WTC11 (cell line): ENCODE data around the gene LPP. TPM values are rescaled to one million over a fixed set of nuclear protein-coding genes. Genes with fewer than 3 reads are reported as not detected.
A peak's percentile ranks its signal among the peaks of the same experiment; 100 is the strongest.

Experiments
- ATAC-seq: fragments of 200-7000 bp; cut with Tn5 transposase; 2 replicates; pipeline ENCODE4 v1.10.0; 2021; ENCODE audit warnings: mild to moderate bottlenecking, moderate library complexity
- CTCF ChIA-PET: fragments of 300-600 bp; sonication (Branson Sonifier 250); formaldehyde crosslinking; loops from one replicate; lab custom pipeline; 2021; ENCODE audit warnings: antibody characterized with exemption; lab: Charles Lee
- POLR2A ChIA-PET: fragments of 350-600 bp; sonication (Branson Sonifier 250); formaldehyde crosslinking; loops from one replicate; lab custom pipeline; 2021; ENCODE audit warnings: antibody characterized with exemption; lab: Charles Lee
- DNase-seq: peaks from one replicate; pipeline ENCODE4 v3.0.0; 2021; ENCODE audit warnings: low spot score
- H3K27ac Mint-ChIP-seq: 2 replicates; pipeline ENCODE4 v1.8.0; 2021; ENCODE audit warnings: mixed read lengths
- H3K27me3 Mint-ChIP-seq: 2 replicates; pipeline ENCODE4 v1.8.0; 2021; ENCODE audit warnings: low read depth, mild to moderate bottlenecking, moderate library complexity, mixed read lengths
- H3K36me3 Mint-ChIP-seq: 2 replicates; pipeline ENCODE4 v1.8.0; 2021; ENCODE audit warnings: mixed read lengths
- H3K4me1 Mint-ChIP-seq: 2 replicates; pipeline ENCODE4 v1.8.0; 2022; ENCODE audit warnings: mixed read lengths
- H3K4me3 Mint-ChIP-seq: 2 replicates; pipeline ENCODE4 v1.8.0; 2021; ENCODE audit warnings: mild to moderate bottlenecking, moderate library complexity, mixed read lengths
- H3K9me3 Mint-ChIP-seq: 2 replicates; pipeline ENCODE4 v1.8.0; 2021; ENCODE audit warnings: mixed read lengths
- CREM ChIP-seq: sonication (generic); formaldehyde crosslinking; IDR thresholded peaks from 2 replicates; pipeline ENCODE4 v1.8.1; 2022; ENCODE audit warnings: mild to moderate bottlenecking, missing genetic modification reagents, moderate library complexity
- ESRRA ChIP-seq: sonication (generic); formaldehyde crosslinking; IDR thresholded peaks from 2 replicates; pipeline ENCODE4 v1.8.1; 2022; ENCODE audit warnings: mild to moderate bottlenecking, missing genetic modification reagents, borderline replicate concordance
- FOXK1 ChIP-seq: sonication (generic); formaldehyde crosslinking; IDR thresholded peaks from 2 replicates; pipeline ENCODE4 v1.8.0; 2022; ENCODE audit warnings: mild to moderate bottlenecking, moderate library complexity, missing genetic modification reagents
- GABPB1 ChIP-seq: sonication (generic); formaldehyde crosslinking; IDR thresholded peaks from 2 replicates; pipeline ENCODE4 v1.8.1; 2023; ENCODE audit warnings: mild to moderate bottlenecking, missing genetic modification reagents
- IRF2 ChIP-seq: sonication (generic); formaldehyde crosslinking; IDR thresholded peaks from 2 replicates; pipeline ENCODE4 v1.8.0; 2022; ENCODE audit warnings: low read depth, missing genetic modification reagents, borderline replicate concordance
- JUN ChIP-seq: sonication (generic); formaldehyde crosslinking; IDR thresholded peaks from 2 replicates; pipeline ENCODE4 v1.8.0; 2023; ENCODE audit warnings: mild to moderate bottlenecking, missing genetic modification reagents
- NFYB ChIP-seq: sonication (generic); formaldehyde crosslinking; conservative IDR thresholded peaks from 2 replicates; pipeline ENCODE4 v1.8.0; 2022; ENCODE audit warnings: low read depth, missing genetic modification reagents
- PRRX2 ChIP-seq: fragments of 250-450 bp; sonication (Bioruptor Pico); IDR thresholded peaks from 2 replicates; pipeline ENCODE4 v1.8.0; 2021; ENCODE audit warnings: mild to moderate bottlenecking
- RORB ChIP-seq: fragments of 250-450 bp; sonication (Bioruptor Pico); IDR thresholded peaks from 2 replicates; pipeline ENCODE4 v1.9.0; 2021; ENCODE audit warnings: mild to moderate bottlenecking
- SMAD3 ChIP-seq: sonication (generic); formaldehyde crosslinking; IDR thresholded peaks from 2 replicates; pipeline ENCODE4 v1.8.0; 2022; ENCODE audit warnings: missing genetic modification reagents, mild to moderate bottlenecking, borderline replicate concordance
- SOX15 ChIP-seq: fragments of 250-450 bp; sonication (Bioruptor Pico); IDR thresholded peaks from 2 replicates; pipeline ENCODE4 v1.9.0; 2021; ENCODE audit warnings: mild to moderate bottlenecking
- TP53 ChIP-seq: sonication (generic); formaldehyde crosslinking; IDR thresholded peaks from 2 replicates; pipeline ENCODE4 v1.8.1; 2023; ENCODE audit warnings: mild to moderate bottlenecking, missing genetic modification reagents
- ZNF263 ChIP-seq: sonication (generic); formaldehyde crosslinking; IDR thresholded peaks from 2 replicates; pipeline ENCODE4 v1.8.1; 2022; ENCODE audit warnings: low read depth, mild to moderate bottlenecking, moderate library complexity, missing genetic modification reagents
- total RNA-seq: library from RNA; stranded (reverse); gene quantifications from 3 replicates; pipeline ENCODE4 v1.2.3, GENCODE V29; 2021
- TF ChIP-seq, protein P1 (sequence below): sonication (generic); formaldehyde crosslinking; conservative IDR thresholded peaks from 2 replicates; pipeline ENCODE4 v1.8.1; 2023; ENCODE audit warnings: mild to moderate bottlenecking, low read depth, missing genetic modification reagents, moderate library complexity
- TF ChIP-seq, protein P2 (sequence below): fragments of 250-450 bp; sonication (Bioruptor Pico); IDR thresholded peaks from 2 replicates; pipeline ENCODE4 v1.8.0; 2021; ENCODE audit warnings: mild to moderate bottlenecking
- TF ChIP-seq, protein P3 (sequence below): sonication (generic); formaldehyde crosslinking; IDR thresholded peaks from 2 replicates; pipeline ENCODE4 v1.8.1; 2023; ENCODE audit warnings: mild to moderate bottlenecking, missing genetic modification reagents
- TF ChIP-seq, protein P4 (sequence below): sonication (generic); formaldehyde crosslinking; IDR thresholded peaks from 2 replicates; pipeline ENCODE4 v1.8.1; 2023; ENCODE audit warnings: mild to moderate bottlenecking, moderate library complexity, missing genetic modification reagents
- TF ChIP-seq, protein P5 (sequence below): fragments of 250-450 bp; sonication (Bioruptor Pico); IDR thresholded peaks from 2 replicates; pipeline ENCODE4 v1.9.0; 2021; ENCODE audit warnings: mild to moderate bottlenecking, borderline replicate concordance
- TF ChIP-seq, protein P6 (sequence below): sonication (generic); formaldehyde crosslinking; IDR thresholded peaks from 2 replicates; pipeline ENCODE4 v1.8.0; 2023; ENCODE audit warnings: missing genetic modification reagents

Gene LPP
- total RNA-seq, 1 experiment from 2014 or later, result 49.6 TPM

DNA sequence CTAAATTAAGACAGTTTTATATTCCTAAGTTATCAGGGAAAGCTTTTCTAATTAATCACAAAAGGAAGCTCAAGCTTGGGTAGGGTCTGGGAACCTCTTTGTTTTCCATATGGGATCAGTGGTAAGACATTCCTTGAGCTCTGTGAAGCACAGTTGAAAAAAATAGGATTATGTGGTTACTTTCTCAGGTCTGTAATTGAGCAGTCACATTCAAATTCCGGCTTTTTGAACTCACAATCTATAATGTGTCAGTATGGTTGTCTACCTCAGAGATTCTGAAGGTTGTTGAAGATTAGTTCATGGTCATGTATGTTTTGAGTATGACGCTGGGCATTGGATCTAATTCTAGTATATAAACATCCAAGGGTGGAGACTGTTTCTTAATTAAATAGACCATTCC lies 364.5 kb downstream of the LPP start:
- ChIA-PET POLR2A (no interaction called here), CTCF (no interaction called here)
- Mint-ChIP-seq H3K36me3 (no peaks in the 10 kb centered on the region), H3K4me3 (no peak overlapping the region), H3K9me3 (peaks cover 8% of the 10 kb centered on the region; the same call in 1 of the 2 replicates), H3K27me3 (no peaks in the 10 kb centered on the region), H3K27ac (no peak overlapping the region), H3K4me1 (peaks cover 16% of the 10 kb centered on the region)
- ATAC-seq (no peak), DNase-seq (no peak)
- TF ChIP-seq FOXK1 (no peak), IRF2 (CRISPR knock-in tag) (no peak), SOX15 (CRISPR knock-in tag) (no peak), RORB (CRISPR knock-in tag) (no peak), SMAD3 (CRISPR knock-in tag) (no peak), ZNF263 (no peak)
- TF ChIP-seq, protein P1, sequence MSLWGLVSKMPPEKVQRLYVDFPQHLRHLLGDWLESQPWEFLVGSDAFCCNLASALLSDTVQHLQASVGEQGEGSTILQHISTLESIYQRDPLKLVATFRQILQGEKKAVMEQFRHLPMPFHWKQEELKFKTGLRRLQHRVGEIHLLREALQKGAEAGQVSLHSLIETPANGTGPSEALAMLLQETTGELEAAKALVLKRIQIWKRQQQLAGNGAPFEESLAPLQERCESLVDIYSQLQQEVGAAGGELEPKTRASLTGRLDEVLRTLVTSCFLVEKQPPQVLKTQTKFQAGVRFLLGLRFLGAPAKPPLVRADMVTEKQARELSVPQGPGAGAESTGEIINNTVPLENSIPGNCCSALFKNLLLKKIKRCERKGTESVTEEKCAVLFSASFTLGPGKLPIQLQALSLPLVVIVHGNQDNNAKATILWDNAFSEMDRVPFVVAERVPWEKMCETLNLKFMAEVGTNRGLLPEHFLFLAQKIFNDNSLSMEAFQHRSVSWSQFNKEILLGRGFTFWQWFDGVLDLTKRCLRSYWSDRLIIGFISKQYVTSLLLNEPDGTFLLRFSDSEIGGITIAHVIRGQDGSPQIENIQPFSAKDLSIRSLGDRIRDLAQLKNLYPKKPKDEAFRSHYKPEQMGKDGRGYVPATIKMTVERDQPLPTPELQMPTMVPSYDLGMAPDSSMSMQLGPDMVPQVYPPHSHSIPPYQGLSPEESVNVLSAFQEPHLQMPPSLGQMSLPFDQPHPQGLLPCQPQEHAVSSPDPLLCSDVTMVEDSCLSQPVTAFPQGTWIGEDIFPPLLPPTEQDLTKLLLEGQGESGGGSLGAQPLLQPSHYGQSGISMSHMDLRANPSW (CRISPR knock-in tag), result no peak
- TF ChIP-seq, protein P2, sequence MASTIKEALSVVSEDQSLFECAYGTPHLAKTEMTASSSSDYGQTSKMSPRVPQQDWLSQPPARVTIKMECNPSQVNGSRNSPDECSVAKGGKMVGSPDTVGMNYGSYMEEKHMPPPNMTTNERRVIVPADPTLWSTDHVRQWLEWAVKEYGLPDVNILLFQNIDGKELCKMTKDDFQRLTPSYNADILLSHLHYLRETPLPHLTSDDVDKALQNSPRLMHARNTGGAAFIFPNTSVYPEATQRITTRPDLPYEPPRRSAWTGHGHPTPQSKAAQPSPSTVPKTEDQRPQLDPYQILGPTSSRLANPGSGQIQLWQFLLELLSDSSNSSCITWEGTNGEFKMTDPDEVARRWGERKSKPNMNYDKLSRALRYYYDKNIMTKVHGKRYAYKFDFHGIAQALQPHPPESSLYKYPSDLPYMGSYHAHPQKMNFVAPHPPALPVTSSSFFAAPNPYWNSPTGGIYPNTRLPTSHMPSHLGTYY (CRISPR knock-in tag), result no peak
- TF ChIP-seq, protein P3, sequence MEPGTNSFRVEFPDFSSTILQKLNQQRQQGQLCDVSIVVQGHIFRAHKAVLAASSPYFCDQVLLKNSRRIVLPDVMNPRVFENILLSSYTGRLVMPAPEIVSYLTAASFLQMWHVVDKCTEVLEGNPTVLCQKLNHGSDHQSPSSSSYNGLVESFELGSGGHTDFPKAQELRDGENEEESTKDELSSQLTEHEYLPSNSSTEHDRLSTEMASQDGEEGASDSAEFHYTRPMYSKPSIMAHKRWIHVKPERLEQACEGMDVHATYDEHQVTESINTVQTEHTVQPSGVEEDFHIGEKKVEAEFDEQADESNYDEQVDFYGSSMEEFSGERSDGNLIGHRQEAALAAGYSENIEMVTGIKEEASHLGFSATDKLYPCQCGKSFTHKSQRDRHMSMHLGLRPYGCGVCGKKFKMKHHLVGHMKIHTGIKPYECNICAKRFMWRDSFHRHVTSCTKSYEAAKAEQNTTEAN, result no peak

DNA sequence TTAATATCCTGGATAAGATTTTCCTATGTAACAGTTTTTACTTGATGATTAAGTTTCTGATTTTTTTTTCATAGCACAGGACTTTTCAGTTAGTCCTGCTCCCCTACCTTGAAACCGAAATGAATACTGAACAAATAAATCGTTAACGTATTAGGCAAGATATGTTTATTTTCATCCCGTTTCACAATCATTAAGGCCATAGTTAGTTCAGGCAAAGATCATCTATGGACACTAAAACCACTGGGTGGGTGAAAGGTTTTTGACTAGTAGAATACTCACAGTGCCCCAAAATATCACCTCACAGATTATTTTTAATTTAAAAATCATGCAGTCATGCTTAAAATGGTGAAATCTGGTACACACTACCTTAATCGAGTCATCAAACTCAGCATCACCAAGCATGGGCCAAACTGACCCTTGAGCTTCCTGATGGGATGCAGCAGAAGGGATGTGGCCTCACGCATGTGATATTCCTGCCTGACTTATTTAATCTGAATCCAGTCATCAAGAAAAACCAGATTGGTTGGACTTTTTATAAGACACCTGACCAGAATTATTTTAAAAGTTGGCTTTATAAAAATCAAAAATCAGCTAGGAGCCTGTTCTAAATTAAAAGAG lies 365.0 kb downstream of the LPP start:
- H3K4me3 Mint-ChIP-seq, result no peak overlapping the region
- H3K27ac Mint-ChIP-seq, result no peak overlapping the region
- no peak for DNase-seq
- H3K4me1 Mint-ChIP-seq, result peaks cover 13% of the 10 kb centered on the region
- CTCF ChIA-PET, result no interaction called here
- TF ChIP-seq, protein P4, sequence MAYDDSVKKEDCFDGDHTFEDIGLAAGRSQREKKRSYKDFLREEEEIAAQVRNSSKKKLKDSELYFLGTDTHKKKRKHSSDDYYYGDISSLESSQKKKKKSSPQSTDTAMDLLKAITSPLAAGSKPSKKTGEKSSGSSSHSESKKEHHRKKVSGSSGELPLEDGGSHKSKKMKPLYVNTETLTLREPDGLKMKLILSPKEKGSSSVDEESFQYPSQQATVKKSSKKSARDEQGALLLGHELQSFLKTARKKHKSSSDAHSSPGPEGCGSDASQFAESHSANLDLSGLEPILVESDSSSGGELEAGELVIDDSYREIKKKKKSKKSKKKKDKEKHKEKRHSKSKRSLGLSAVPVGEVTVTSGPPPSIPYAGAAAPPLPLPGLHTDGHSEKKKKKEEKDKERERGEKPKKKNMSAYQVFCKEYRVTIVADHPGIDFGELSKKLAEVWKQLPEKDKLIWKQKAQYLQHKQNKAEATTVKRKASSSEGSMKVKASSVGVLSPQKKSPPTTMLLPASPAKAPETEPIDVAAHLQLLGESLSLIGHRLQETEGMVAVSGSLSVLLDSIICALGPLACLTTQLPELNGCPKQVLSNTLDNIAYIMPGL, result no peak
- peak; percentile 30; the same call in 1 of the 2 replicates for TF ChIP-seq GABPB1
- H3K36me3 Mint-ChIP-seq, result no peaks in the 10 kb centered on the region
- no peaks in the 10 kb centered on the region for H3K27me3 Mint-ChIP-seq
- POLR2A ChIA-PET, result no interaction called here
- peaks cover 8% of the 10 kb centered on the region; the same call in 1 of the 2 replicates for H3K9me3 Mint-ChIP-seq
- no peak for ATAC-seq

DNA sequence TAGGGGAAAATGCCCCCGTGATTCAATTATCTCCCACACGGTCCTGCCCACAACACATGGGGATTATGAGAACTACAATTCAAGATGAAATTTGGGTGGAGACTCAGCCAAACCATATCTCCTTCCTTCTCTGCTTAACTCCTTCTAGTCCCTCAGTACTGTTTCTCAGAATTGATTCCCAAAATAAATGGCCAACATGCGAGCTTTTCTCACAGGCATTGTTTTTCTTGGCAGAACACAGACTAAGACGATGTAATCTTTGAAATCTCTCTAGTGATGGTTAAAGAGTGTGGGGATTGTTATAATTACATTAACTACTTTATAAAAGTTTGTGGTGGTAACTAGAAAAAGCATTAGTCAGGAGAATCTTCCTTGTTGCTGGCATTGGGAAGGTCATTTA lies 366.5 kb downstream of the LPP start:
- peaks cover 8% of the 10 kb centered on the region; the same call in 1 of the 2 replicates for H3K9me3 Mint-ChIP-seq
- ATAC-seq (no peak), DNase-seq (no peak)
- CTCF ChIA-PET, result no interaction called here
- POLR2A ChIA-PET, result no interaction called here
- H3K4me3 Mint-ChIP-seq, result no peak overlapping the region
- H3K36me3 Mint-ChIP-seq, result no peaks in the 10 kb centered on the region
- H3K27me3 Mint-ChIP-seq, result no peaks in the 10 kb centered on the region
- H3K27ac Mint-ChIP-seq, result no peak overlapping the region; the same call in 1 of the 2 replicates
- peaks cover 2% of the 10 kb centered on the region for H3K4me1 Mint-ChIP-seq
- TF ChIP-seq TP53 (no peak), ESRRA (no peak), PRRX2 (CRISPR knock-in tag) (no peak), IRF2 (CRISPR knock-in tag) (no peak), JUN (CRISPR knock-in tag) (no peak), NFYB (CRISPR knock-in tag) (no peak), CREM (CRISPR knock-in tag) (no peak), FOXK1 (no peak)
- TF ChIP-seq, protein P5, sequence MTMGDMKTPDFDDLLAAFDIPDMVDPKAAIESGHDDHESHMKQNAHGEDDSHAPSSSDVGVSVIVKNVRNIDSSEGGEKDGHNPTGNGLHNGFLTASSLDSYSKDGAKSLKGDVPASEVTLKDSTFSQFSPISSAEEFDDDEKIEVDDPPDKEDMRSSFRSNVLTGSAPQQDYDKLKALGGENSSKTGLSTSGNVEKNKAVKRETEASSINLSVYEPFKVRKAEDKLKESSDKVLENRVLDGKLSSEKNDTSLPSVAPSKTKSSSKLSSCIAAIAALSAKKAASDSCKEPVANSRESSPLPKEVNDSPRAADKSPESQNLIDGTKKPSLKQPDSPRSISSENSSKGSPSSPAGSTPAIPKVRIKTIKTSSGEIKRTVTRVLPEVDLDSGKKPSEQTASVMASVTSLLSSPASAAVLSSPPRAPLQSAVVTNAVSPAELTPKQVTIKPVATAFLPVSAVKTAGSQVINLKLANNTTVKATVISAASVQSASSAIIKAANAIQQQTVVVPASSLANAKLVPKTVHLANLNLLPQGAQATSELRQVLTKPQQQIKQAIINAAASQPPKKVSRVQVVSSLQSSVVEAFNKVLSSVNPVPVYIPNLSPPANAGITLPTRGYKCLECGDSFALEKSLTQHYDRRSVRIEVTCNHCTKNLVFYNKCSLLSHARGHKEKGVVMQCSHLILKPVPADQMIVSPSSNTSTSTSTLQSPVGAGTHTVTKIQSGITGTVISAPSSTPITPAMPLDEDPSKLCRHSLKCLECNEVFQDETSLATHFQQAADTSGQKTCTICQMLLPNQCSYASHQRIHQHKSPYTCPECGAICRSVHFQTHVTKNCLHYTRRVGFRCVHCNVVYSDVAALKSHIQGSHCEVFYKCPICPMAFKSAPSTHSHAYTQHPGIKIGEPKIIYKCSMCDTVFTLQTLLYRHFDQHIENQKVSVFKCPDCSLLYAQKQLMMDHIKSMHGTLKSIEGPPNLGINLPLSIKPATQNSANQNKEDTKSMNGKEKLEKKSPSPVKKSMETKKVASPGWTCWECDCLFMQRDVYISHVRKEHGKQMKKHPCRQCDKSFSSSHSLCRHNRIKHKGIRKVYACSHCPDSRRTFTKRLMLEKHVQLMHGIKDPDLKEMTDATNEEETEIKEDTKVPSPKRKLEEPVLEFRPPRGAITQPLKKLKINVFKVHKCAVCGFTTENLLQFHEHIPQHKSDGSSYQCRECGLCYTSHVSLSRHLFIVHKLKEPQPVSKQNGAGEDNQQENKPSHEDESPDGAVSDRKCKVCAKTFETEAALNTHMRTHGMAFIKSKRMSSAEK (CRISPR knock-in tag), result no peak
- TF ChIP-seq, protein P6, sequence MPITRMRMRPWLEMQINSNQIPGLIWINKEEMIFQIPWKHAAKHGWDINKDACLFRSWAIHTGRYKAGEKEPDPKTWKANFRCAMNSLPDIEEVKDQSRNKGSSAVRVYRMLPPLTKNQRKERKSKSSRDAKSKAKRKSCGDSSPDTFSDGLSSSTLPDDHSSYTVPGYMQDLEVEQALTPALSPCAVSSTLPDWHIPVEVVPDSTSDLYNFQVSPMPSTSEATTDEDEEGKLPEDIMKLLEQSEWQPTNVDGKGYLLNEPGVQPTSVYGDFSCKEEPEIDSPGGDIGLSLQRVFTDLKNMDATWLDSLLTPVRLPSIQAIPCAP (CRISPR knock-in tag), result no peak
